ENCODE results near the gene ALDH2.
"Not testable (repeated sequence)": the region's sequence is repeated elsewhere in the genome, so short reads cannot be mapped to it uniquely, and the experiment has no call there.

GRCh38 chr12:111835531-111836181 is 68.9 kb downstream of the ALDH2 start:
- TF ChIP-seq, protein P1, sequence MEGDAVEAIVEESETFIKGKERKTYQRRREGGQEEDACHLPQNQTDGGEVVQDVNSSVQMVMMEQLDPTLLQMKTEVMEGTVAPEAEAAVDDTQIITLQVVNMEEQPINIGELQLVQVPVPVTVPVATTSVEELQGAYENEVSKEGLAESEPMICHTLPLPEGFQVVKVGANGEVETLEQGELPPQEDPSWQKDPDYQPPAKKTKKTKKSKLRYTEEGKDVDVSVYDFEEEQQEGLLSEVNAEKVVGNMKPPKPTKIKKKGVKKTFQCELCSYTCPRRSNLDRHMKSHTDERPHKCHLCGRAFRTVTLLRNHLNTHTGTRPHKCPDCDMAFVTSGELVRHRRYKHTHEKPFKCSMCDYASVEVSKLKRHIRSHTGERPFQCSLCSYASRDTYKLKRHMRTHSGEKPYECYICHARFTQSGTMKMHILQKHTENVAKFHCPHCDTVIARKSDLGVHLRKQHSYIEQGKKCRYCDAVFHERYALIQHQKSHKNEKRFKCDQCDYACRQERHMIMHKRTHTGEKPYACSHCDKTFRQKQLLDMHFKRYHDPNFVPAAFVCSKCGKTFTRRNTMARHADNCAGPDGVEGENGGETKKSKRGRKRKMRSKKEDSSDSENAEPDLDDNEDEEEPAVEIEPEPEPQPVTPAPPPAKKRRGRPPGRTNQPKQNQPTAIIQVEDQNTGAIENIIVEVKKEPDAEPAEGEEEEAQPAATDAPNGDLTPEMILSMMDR (IDR thresholded peaks at IDR 0.05): not testable (repeated sequence)
- TF ChIP-seq EZH2 (IDR thresholded peaks at IDR 0.05; ENCODE audit: borderline replicate concordance, insufficient read depth, low read depth, low read length, poor library complexity, severe bottlenecking): not testable (repeated sequence)

Measured in B cell (primary cell).